ENCODE measurements around the gene CLCN1. TPM values are rescaled to one million over a fixed set of nuclear protein-coding genes. Genes with fewer than 3 reads are reported as not detected.
"Not testable (repeated sequence)": the region's sequence is repeated elsewhere in the genome, so short reads cannot be mapped to it uniquely, and the experiment has no call there.

Gene CLCN1
- 0.49 and 0.70 TPM in 2 replicates for polyA plus RNA-seq (2014; cell fraction: cytosol; rRNA removed)
- polyA plus RNA-seq (2014; cell fraction: nucleus; rRNA removed), result 0.19 and 0.21 TPM in 2 replicates

DNA sequence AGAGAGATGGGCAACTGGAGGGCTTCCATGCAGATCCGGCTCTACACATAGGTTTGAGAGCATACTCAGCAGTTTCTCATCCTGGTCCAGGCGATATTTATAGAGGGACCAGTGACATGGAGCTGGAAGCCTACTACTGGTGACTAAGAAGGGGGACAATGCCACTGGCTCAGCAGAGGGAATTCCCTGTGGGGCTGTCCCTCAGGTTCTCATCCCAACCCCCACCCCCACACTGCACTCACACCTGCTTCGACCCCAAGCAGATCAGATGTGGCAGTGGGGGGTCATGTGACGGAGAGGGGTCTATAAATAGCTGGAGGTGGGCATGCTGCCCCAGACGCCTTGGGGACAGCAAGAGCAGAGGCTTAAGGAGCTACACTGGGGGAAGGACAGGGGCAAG lies at the start of gene CLCN1:
Gene CLCN1 (plus strand): TSS at position 336 of the 400 bp plus-strand sequence. CDS start 102 bp downstream, outside the sequence.
- no peak for DNase-seq (ENCODE audit: low spot score)

DNA sequence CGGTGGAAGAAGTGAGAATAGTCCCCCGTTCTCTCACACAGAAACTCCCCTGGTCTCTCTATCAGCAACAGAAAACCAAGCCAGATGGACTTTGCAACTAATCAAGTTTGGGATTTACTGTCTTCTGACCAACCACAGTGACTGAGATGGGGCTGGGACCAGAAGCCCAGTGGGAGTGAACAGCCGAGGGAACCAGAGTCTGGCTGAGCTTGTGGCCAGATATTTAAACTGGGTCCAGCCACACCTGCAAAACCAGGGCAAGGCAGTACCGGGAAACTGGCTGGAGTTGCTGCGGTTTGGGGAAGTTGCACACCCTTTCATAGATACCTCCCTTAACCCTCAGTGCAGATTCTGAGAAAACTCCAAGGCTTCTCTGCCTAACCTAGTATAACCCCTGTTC lies 46.7 kb upstream of the CLCN1 start:
- DNase-seq (ENCODE audit: low spot score), result no peak

DNA sequence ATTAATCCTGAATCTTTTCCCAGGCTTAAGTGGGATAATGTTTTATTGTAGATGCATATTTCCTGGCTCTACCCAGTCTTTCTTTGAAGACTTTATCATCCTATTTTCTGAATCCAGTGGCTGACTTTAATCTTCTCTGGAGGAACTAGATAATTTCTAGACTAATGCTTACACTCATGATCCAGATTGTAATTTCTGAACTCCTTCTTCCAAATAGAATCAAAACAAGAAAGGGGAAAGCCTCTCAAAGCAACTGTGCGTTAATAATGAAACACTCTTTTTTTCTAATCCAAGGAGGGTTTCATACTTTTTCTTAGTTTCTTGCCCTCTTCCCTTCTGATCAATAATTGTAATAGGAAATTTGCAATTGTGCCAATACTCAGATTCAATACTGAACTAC lies 44.7 kb upstream of the CLCN1 start:
- no peak for DNase-seq (ENCODE audit: low spot score)

DNA sequence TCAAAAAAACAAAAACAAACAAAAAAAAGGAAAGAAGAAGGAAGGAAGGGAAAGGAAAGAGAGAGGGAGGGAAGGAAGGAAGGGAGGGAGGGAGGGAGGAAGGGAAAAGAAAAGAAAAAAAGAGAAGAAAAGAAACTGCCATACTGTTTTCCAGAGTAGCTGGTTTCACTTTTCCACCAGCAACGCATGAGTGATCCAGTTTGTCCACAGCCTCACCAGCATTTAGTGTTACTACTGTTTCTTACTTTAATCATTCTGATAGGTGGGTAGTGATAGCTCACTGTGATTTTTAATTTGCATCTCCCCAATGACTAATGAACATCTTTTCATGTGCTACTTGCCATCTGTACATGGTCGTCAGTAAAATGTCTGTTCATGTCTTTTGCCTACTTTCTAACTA lies 43.0 kb upstream of the CLCN1 start:
- DNase-seq (ENCODE audit: low spot score), result no peak

DNA sequence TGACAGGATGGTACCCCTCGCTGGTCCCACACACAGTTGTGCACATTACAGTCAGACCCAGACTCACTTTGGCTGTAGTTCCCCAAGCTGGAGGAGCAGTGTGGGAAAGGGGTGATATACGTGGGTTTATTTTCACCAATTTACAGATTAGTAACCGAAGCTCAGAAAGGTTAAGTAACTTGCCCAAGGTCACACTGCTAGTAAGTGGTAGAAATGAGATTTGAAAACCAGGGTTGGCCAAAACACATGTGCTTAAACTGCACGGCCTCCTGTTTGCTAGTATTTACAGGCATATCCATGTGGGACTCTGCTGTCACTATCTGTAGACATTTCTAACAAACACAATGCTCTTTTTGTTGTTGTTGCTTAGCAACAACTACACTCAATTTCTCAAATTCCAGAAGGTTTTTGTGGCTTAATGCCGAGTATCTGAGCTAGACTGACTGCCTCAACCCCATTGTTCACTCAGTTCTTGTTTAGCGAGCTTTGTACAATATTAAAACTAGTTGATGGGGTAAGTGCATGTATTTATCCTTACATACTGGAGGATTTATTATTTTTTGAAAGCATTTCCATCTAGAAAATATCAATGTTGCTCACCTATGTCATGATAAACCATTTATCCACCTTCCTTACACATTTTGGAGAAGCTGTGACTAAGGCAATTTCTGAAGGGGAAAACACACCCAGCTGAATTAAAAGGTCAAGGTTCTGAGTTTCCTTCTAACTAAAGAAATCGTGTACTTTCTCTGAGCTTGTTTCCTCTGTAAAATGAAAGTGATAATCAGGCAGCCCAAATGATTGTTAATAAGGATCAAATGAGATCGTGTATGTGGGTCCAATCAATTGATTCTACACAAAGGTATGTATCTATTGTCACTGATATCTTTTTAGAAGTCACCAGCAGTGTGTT lies 36.5 kb upstream of the CLCN1 start:
- no peak for DNase-seq (ENCODE audit: low spot score)

DNA sequence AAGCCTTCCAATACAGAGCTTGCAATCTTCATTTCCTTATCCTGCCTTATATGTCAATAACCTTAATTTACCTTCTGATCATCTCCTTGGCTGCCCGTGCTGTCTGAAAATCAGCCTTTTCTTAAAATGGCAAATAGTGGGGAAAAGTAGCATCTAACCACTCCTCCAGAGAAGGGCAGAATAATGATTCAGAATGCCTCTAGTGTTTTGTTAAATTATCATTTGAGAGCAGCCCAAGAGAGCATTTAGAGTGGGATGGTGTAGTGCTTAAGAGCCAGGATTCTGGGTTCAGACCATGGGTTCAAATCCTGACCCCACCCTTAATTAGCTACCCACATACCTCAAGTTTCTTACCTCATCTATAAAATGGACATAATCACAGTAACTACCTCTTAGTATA lies 35.8 kb upstream of the CLCN1 start:
- DNase-seq (ENCODE audit: low spot score), result no peak

DNA sequence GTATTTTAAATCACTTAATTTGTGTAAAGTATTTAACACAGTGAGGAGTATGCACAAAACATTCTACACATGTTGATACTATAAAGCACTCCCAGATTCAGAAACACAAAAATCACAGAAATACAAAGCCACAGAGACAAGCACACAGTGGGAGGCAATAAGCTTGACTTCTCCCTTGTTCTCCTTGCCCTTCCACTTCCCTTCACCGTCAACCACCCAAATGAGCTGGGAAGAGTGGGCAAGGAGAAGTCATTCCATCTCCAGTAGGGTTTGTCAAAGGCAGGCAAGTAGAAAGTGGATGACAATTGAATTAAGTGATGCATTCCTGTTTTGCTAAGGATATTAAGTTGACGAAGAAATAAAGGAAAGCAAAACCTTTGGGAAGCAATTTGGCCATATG lies 35.3 kb upstream of the CLCN1 start:
- no peak for DNase-seq (ENCODE audit: low spot score)

DNA sequence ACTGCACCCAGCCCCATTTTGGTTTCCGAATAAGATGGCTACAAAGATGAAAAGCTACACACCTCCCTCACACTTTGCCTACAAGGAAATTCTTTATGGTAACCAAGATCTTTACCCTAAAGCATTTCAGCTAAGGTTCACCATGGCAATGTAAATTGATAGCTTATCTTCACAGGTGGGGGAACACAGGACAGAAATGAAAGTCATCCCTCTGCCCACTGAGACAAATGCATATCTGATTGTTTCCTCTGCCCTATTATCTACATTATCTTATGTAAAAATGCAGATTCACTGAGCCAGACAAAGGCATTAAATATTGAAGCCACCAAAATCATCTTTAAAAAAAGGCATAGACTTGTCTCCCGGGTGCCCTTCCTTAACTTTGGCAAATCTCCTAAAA lies 34.4 kb upstream of the CLCN1 start:
- DNase-seq (ENCODE audit: low spot score), result no peak

DNA sequence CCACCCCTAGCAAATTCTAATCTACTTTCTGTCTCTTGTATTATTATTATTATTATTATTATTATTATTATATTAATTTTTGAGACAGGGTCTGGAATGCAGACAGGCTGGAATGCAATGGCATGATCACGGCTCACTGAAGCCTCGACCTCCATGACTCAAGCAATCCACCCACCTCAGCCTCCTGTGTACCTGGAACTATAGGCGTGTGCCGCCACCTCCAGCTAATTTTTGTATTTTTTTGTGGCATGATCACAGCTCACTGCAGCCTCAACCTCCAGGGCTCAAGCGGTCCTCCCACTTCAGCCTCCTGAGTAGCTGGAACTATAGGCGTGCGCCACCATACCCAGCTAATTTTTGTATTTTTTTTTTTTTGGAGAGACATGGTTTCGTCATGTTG lies 33.8 kb upstream of the CLCN1 start:
- no peak for DNase-seq (ENCODE audit: low spot score)

DNA sequence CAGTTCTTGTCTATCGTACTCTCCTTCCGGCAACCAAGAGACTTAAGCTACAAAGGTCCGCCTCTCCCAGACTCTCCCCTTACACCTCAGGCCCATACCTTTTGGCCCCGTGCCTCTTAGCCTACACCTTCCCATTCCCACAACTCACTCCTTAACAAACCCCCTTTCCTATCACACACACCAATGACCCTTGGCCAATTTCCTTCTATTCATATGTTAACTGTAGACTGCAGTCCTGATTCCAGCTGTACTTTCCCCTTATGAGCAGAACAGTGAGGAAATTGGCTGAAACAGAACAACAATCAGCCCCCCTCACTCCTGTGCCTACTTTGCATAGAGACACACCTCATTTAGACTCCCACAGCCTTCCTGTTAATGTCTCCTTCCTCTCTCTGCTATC lies 32.5 kb upstream of the CLCN1 start:
- no peak for DNase-seq (ENCODE audit: low spot score)

DNA sequence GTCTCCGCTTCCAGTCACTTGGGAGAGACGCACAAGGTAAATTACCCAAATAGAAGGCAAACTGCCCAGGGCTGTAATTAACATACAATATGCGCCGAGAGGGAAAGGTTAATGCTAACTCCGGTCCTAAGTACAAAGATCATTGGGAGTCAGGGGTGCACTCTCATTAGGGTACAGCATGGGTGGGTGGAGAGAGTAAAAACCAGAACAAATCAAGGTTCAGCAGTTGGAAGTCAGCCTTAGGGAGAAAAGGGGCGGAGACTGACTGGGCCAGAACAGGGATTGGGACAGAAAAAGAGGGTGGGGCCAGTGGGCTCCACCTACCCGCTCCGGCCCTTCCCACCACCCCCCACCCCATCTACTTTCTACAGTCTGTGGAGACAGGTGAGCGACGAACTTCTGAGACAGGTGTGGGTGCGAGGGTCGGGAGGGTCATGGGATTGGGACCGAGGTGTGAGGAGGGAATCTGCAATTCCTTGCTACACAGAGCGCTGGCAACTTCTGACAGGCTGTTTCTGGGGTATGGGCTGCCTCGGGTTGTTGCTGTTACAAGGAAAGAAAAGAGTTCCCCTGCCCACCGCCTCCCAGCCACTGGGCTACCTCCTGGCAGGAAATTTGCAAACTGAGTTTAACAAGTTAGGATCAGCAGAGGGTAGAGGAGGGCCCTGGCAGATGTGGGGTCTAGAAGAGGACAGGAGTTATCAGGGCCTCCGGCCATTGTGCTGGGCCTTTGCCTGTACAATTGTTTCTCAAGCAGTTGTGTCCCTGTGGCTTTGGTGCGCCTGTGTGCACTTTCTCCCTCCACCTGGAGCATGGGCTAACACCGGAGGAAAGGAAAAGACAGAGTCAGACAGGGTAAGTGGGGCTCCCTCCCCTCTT lies 31.1 kb upstream of the CLCN1 start, which contains the start of gene TMEM139:
Gene TMEM139 (plus strand): TSS at position 368 of the 879 bp plus-strand sequence. CDS start 1,000 bp downstream, outside the sequence.
- peak; percentile 45 for DNase-seq (ENCODE audit: low spot score)

DNA sequence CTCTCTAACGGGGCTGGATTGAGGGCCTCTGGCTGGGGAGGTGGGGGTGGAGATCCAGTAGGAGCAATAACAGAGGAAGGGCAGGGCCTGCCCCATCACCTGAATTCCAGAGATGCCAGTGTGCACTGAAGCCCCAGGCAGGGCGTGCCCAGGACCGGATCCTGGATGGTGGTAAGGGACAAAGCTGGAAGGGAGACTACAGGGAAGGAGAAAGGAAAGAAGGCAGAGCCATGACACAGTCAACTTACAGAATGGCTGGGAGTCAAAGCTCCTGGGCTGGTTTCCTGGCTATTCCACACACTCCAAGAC lies 30.5 kb upstream of the CLCN1 start:
- no peak for DNase-seq (ENCODE audit: low spot score)

DNA sequence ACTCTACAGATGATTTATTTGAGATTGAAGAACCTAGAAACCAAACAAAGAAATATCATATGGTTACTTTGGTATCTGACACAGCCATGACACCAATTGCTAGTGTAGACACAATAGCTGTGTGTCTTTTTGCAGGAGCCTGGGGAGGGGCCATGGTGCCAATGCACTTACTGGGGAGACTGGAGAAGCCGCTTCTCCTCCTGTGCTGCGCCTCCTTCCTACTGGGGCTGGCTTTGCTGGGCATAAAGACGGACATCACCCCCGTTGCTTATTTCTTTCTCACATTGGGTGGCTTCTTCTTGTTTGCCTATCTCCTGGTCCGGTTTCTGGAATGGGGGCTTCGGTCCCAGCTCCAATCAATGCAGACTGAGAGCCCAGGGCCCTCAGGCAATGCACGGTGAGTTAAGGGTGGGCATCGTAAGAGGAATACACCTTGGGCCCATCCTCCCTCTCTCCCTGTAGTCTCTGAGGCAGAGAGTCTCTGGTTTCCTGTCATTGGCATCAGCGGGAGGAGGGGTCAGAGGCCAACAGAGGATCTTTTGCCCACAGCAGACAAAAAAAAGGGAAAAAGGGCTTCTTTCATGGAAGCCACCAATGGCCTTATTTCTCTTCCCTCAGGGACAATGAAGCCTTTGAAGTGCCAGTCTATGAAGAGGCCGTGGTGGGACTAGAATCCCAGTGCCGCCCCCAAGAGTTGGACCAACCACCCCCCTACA lies 29.9 kb upstream of the CLCN1 start:
- no peak for DNase-seq (ENCODE audit: low spot score)

DNA sequence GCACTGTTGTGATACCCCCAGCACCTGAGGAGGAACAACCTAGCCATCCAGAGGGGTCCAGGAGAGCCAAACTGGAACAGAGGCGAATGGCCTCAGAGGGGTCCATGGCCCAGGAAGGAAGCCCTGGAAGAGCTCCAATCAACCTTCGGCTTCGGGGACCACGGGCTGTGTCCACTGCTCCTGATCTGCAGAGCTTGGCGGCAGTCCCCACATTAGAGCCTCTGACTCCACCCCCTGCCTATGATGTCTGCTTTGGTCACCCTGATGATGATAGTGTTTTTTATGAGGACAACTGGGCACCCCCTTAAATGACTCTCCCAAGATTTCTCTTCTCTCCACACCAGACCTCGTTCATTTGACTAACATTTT lies 29.4 kb upstream of the CLCN1 start:
- no peak for DNase-seq (ENCODE audit: low spot score)

DNA sequence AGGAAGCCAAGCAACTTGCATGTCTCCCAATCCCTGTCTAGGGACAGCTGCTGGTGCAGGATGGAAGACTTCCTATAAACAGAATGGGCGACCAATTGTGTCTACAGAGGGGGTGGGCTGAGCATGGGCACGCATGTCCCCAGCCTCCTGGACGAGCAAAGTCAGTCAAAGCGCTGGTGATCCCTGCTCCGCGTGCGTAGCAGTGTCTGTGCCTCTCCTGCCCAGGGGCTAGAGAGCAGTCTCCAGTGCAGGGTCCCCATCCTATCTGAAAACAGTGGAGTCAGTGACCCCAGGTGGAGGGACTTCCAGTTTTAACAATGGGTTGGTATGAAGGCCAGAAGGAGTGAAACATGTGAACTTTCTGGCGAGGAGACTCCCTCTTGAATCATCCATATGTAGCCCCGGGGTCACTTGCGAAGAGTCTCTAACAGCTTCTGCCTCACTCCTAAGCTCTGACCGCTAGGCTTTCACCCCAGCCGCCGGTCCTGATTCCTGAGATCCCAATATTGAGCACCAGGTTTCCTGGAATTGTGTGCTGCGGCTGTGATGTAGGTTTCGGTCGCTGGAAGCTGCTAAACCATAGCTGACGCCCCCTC lies 28.5 kb upstream of the CLCN1 start:
- DNase-seq (ENCODE audit: low spot score), result no peak

DNA sequence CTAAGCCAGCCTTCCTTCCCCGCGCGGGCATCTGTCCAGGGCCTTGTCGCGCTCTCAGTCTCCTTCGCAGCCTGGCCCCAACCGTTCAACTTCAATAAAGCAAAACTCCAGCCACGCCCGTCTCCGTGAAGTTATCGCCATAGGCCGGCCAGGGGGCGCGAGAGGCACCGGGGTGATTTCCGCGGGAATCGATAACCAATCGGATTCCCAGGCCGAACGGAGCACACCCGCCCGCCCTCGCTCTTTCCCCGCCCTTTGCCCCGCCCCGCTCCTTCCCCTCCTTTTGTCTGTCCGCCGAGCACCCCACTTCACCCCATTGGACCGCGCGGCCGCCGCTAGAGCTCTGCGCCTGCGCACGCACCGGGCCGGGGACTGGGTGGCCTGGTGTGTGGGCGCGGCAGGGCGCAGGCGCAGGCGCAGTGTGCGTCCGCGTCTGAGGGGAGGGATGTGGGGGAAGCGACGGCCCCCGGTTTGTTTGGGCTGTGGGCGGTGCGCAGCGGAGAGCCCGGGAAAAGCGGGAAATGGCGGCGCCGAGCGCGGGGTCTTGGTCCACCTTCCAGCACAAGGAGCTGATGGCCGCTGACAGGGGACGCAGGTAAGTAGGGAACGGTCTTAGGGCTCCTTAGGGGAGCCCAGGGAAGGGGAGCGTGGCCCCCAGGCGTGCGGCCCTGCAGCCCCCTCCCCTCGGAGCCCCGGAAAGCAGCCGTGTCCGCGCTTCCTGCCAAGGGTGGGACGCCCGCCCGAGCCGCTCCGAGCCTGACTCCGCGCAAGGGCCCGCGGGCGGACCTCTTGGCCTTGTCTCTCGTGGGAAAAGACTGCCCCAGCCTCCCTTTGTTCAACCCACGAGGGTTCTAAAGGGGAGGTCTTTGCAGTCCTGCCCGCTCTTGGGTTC lies 27.7 kb upstream of the CLCN1 start, which contains the start of gene CASP2:
Gene CASP2 (plus strand): TSS at position 417 of the 892 bp plus-strand sequence. CDS start 105 bp downstream, at position 522.
- peak; percentile 91 for DNase-seq (ENCODE audit: low spot score)

DNA sequence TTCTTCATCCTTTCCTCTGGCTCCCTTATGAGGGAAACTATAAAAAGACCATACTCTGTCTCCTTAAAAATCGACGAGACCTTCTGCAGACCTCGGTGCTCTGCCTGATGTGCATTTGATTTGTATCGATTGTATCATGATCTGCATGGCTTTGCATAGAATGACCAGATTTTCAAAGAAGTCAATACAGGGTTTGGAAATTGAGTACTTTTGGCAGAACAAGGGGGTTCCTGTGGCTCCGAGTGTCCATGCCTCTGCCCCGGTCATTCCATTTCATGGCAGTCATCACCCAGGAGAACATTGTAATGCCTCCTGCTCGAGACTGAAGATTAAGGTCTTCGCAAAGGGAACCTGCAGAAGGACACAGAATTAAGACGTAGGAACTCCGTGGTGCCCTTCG lies 27.1 kb upstream of the CLCN1 start:
- no peak for DNase-seq (ENCODE audit: low spot score)

DNA sequence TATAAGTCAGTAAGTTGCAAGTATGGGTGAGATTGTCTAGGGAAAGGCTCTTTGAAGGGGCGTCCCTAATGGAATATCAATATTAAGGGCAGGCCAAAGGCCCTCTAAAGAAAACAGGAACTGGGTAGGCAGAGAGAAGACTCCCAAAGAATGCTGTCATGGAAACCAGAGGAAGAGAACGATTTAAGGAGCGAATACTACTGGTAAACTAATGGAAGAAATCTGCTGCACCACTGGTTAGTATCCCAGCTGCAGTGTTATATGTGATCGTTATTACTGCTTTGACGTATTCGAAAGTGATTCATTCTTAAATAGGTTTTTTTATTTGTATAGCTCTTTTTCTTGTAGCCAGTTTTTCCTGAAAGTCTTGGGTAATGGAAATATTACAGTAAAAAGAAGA lies 26.5 kb upstream of the CLCN1 start:
- no peak for DNase-seq (ENCODE audit: low spot score)

DNA sequence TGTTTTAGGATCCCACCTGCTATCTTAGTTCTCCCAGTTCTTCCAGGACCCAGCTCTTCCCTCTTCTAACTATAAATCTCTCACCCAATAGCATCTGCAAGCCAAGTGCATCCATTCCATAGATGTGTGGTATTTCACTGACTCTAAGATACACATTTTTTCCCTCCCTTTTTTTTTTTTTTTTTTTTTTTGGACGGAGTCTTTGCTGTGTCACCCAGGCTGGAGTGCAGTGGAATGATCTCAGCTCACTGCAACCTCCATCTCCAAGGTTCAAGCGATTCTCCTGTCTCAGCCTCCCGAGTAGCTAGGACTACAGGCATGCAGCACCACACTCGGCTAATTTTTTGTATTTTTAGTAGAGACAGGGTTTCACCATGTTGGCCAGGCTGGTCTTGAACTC lies 26.0 kb upstream of the CLCN1 start:
- not testable (repeated sequence) for DNase-seq (ENCODE audit: low spot score)

DNA sequence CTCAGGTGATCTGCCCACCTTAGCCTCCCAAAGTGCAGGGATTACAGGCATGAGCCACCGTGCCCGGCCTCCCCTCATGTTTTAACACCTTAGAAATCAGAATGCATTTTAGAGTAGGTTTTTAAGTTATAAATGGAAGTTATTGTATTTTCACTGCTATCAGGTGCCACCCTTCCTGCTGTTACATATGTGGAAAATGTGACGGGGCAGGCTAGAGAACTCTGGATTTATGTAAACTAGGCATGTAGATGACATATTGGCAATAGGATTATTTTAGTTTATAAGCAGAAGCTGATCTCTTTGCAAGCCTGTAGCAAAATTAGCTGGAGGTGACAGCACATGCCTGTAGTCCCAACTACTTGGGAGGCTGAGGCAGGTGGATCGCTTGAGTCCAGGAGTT lies 25.6 kb upstream of the CLCN1 start:
- no peak for DNase-seq (ENCODE audit: low spot score)
